DND-41 (cell line): ENCODE results near the gene RXFP4.
"Not testable (repeated sequence)": the region's sequence is repeated elsewhere in the genome, so short reads cannot be mapped to it uniquely, and the experiment has no call there.

Experiments used
- ATAC-seq: fragments of 200-7000 bp; cut with Tn5 transposase; 3 replicates; pipeline ENCODE4 v1.9.1; 2021; ENCODE audit warnings: low read depth; ENCODE audit not compliant: insufficient read depth
- DNase-seq: peaks from one replicate; pipeline ENCODE4 v3.0.0-alpha.2; 2020
- H2AFZ ChIP-seq: 2 replicates; pipeline ENCODE4 v1.6.0; 2012; ENCODE audit warnings: low read depth, low read length
- H3K27ac ChIP-seq: 2 replicates; pipeline ENCODE4 v1.5.1; 2012; ENCODE audit warnings: low read length, inconsistent platforms
- H3K27me3 ChIP-seq: fragments of 200-600 bp; sonication (generic); 2 replicates; pipeline ENCODE4 v1.6.0; 2012; ENCODE audit warnings: low read length, mild to moderate bottlenecking, inconsistent platforms; ENCODE audit not compliant: insufficient read depth, poor library complexity
- H3K36me3 ChIP-seq: 2 replicates; pipeline ENCODE4 v1.5.1; 2012; ENCODE audit warnings: low read length, inconsistent platforms; ENCODE audit not compliant: insufficient read depth
- H3K4me1 ChIP-seq: 2 replicates; pipeline ENCODE4 v1.5.1; 2012; ENCODE audit warnings: mild to moderate bottlenecking, low read length; ENCODE audit not compliant: insufficient read depth
- H3K4me2 ChIP-seq: 2 replicates; pipeline ENCODE4 v1.6.0; 2012; ENCODE audit warnings: mild to moderate bottlenecking, moderate library complexity, low read length, inconsistent platforms; ENCODE audit not compliant: insufficient read depth
- H3K4me3 ChIP-seq, 2 experiments: fragments of 200-600 bp in 1 of 2; shearing (Covaris generic) in 1 of 2; 2 replicates each; pipeline ENCODE4 v1.5.1; 2012 to 2016; ENCODE audit warnings: inconsistent platforms in 2 of 2, low read length in 2 of 2, mild to moderate bottlenecking in 2 of 2, low read depth in 1 of 2, moderate library complexity in 1 of 2
- H3K79me2 ChIP-seq: 2 replicates; pipeline ENCODE4 v1.6.0; 2012; ENCODE audit warnings: low read length, inconsistent platforms; ENCODE audit not compliant: insufficient read depth
- H3K9ac ChIP-seq: 2 replicates; pipeline ENCODE4 v1.6.0; 2012; ENCODE audit warnings: low read depth, mild to moderate bottlenecking, inconsistent platforms, low read length, moderate library complexity
- H3K9me3 ChIP-seq: 2 replicates; pipeline ENCODE4 v1.5.1; 2012; ENCODE audit warnings: low read length, moderate library complexity, mild to moderate bottlenecking, inconsistent platforms; ENCODE audit not compliant: insufficient read depth, severe bottlenecking
- H4K20me1 ChIP-seq: 2 replicates; pipeline ENCODE4 v1.6.0; 2012; ENCODE audit warnings: low read length; ENCODE audit not compliant: insufficient read depth
- CTCF ChIP-seq: IDR thresholded peaks from 2 replicates; pipeline ENCODE4 v1.5.1; 2012; ENCODE audit warnings: borderline replicate concordance, low read length, moderate library complexity, mild to moderate bottlenecking; ENCODE audit not compliant: poor library complexity, severe bottlenecking; ENCODE audit errors: extremely low read depth
- EZH2 ChIP-seq: IDR thresholded peaks from 3 replicates; pipeline ENCODE4 v1.6.1; 2012; ENCODE audit warnings: borderline replicate concordance, low read depth, mild to moderate bottlenecking, moderate library complexity, low read length, inconsistent platforms; ENCODE audit not compliant: severe bottlenecking

Gene RXFP4

GRCh38 chr1:155983191-155984024 is 42.0 kb downstream of the RXFP4 start:
- Histone ChIP-seq H3K36me3 (no peaks in the 10 kb centered on the region), H2AFZ (no peak overlapping the region), H3K27me3 (no peaks in the 10 kb centered on the region), H3K9ac (no peak overlapping the region), H3K79me2 (peaks cover 10% of the 10 kb centered on the region), H3K4me2 (no peak overlapping the region), H3K9me3 (no peaks in the 10 kb centered on the region), H3K27ac (no peak overlapping the region), H4K20me1 (no peaks in the 10 kb centered on the region), H3K4me1 (peaks cover 15% of the 10 kb centered on the region), H3K4me3 (no peak overlapping the region)
- 0 out of 3 replicates have a peak, but pooled peaks have one; percentile 12 for ATAC-seq
- DNase-seq, result no peak
- TF ChIP-seq EZH2, result no peak
- no peak for TF ChIP-seq CTCF

- Histone ChIP-seq H3K9me3 (no peaks in the 10 kb centered on the region), H3K4me3 (no peak overlapping the region), H3K79me2 (peaks cover under 1% of the 10 kb centered on the region; the same call in 1 of the 2 replicates), H3K27ac (no peak overlapping the region), H2AFZ (no peak overlapping the region), H3K4me1 (peaks cover 7% of the 10 kb centered on the region), H3K27me3 (no peaks in the 10 kb centered on the region), H3K9ac (no peak overlapping the region), H4K20me1 (no peaks in the 10 kb centered on the region), H3K4me2 (no peak overlapping the region), H3K36me3 (no peaks in the 10 kb centered on the region)
- no peak for DNase-seq
- TF ChIP-seq EZH2 (no peak), CTCF (no peak)
- ATAC-seq, result no peak
Observed at GRCh38 chr1:155984341-155984740, 42.9 kb downstream of the RXFP4 start.

GRCh38 chr1:155984903-155985645 is 43.6 kb downstream of the RXFP4 start:
- not testable (repeated sequence) for H4K20me1 ChIP-seq, ATAC-seq, DNase-seq, H3K27me3 ChIP-seq, H2AFZ ChIP-seq, H3K9me3 ChIP-seq, H3K9ac ChIP-seq, H3K36me3 ChIP-seq, H3K4me2 ChIP-seq, H3K4me1 ChIP-seq, H3K79me2 ChIP-seq, H3K27ac ChIP-seq, H3K4me3 ChIP-seq

- Histone ChIP-seq H3K4me1 (no peaks in the 10 kb centered on the region), H3K4me2 (no peak overlapping the region), H3K79me2 (no peaks in the 10 kb centered on the region), H3K27me3 (no peaks in the 10 kb centered on the region), H4K20me1 (no peaks in the 10 kb centered on the region), H3K4me3 (no peak overlapping the region), H2AFZ (0 out of 2 replicates have a peak overlapping the region, but pooled peaks have one; percentile 40), H3K36me3 (no peaks in the 10 kb centered on the region), H3K9me3 (no peaks in the 10 kb centered on the region), H3K9ac (no peak overlapping the region), H3K27ac (no peak overlapping the region)
- ATAC-seq (peak; percentile 96), DNase-seq (peak; percentile 83)
- TF ChIP-seq CTCF, result peak; percentile 99
- no peak for TF ChIP-seq EZH2
Observed at GRCh38 chr1:155989242-155990004, 48.0 kb downstream of the RXFP4 start.
